PFSK-1 (cell line): ENCODE measurements around the gene TUBB4A.

ENCODE experiments used
- POLR2AphosphoS5 ChIP-seq: IDR thresholded peaks from 2 replicates; pipeline ENCODE4 v1.6.1; 2012; ENCODE audit warnings: low read depth, mild to moderate bottlenecking, control low read depth, low read length, moderate library complexity
- SIN3A ChIP-seq: IDR thresholded peaks from 2 replicates; pipeline ENCODE4 v1.6.1; 2012; ENCODE audit warnings: mild to moderate bottlenecking, low read length, moderate library complexity, borderline replicate concordance; ENCODE audit not compliant: insufficient read depth
- TAF1 ChIP-seq: IDR thresholded peaks from 2 replicates; pipeline ENCODE4 v1.6.1; 2012; ENCODE audit warnings: low read length, control low read depth, borderline replicate concordance; ENCODE audit not compliant: insufficient read depth
- TF ChIP-seq, protein P1 (sequence below), 2 experiments: IDR thresholded peaks; 2 replicates each; pipeline versions ENCODE4 v1.6.1 to v1.8.0; 2011 to 2012; ENCODE audit warnings: low read depth in 2 of 2, low read length in 2 of 2, control low read depth in 1 of 2, inconsistent platforms in 1 of 2, mild to moderate bottlenecking in 1 of 2, moderate library complexity in 1 of 2; ENCODE audit not compliant: insufficient read depth in 1 of 2

- TF ChIP-seq, protein P1, sequence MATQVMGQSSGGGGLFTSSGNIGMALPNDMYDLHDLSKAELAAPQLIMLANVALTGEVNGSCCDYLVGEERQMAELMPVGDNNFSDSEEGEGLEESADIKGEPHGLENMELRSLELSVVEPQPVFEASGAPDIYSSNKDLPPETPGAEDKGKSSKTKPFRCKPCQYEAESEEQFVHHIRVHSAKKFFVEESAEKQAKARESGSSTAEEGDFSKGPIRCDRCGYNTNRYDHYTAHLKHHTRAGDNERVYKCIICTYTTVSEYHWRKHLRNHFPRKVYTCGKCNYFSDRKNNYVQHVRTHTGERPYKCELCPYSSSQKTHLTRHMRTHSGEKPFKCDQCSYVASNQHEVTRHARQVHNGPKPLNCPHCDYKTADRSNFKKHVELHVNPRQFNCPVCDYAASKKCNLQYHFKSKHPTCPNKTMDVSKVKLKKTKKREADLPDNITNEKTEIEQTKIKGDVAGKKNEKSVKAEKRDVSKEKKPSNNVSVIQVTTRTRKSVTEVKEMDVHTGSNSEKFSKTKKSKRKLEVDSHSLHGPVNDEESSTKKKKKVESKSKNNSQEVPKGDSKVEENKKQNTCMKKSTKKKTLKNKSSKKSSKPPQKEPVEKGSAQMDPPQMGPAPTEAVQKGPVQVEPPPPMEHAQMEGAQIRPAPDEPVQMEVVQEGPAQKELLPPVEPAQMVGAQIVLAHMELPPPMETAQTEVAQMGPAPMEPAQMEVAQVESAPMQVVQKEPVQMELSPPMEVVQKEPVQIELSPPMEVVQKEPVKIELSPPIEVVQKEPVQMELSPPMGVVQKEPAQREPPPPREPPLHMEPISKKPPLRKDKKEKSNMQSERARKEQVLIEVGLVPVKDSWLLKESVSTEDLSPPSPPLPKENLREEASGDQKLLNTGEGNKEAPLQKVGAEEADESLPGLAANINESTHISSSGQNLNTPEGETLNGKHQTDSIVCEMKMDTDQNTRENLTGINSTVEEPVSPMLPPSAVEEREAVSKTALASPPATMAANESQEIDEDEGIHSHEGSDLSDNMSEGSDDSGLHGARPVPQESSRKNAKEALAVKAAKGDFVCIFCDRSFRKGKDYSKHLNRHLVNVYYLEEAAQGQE (IDR thresholded peaks at IDR 0.05; ENCODE audit: insufficient read depth in 1 of 2, low read depth in 2 of 2, low read length in 2 of 2), result no peak
- TF ChIP-seq POLR2AphosphoS5, result no peak
- TF ChIP-seq TAF1, result no peak
- TF ChIP-seq SIN3A, result no peak
Measured at GRCh38 chr19:6491802-6492592, 10.1 kb downstream of the TUBB4A start.
